Dermis blood vessel endothelial cell (primary cell): ENCODE measurements around the gene CDK7. TPM values are rescaled to one million over a fixed set of nuclear protein-coding genes. Genes with fewer than 3 reads are reported as not detected.
A peak's percentile ranks its signal among the peaks of the same experiment; 100 is the strongest.
"Not testable (repeated sequence)": the region's sequence is repeated elsewhere in the genome, so short reads cannot be mapped to it uniquely, and the experiment has no call there.

Experiments
- DNase-seq: peaks from one replicate; pipeline ENCODE4 v3.0.0; 2010
- total RNA-seq: library from RNA; depleted of rRNA; stranded (reverse); fragments of >200 nt; gene quantifications from 2 replicates; pipeline ENCODE4 v1.2.3, GENCODE V29; 2014

Gene CDK7
- total RNA-seq, 1 donor from 2014 or later: 62.5 TPM

- DNase-seq: no peak
These were observed 3.2 kb downstream of the CDK7 start for GRCh38 chr5:69237877-69238276.

GRCh38 chr5:69238760-69239251 lies 4.1 kb downstream of the CDK7 start:
- DNase-seq: peak; percentile 73

GRCh38 chr5:69242215-69242927 lies 7.7 kb downstream of the CDK7 start:
- DNase-seq: no peak

- DNase-seq: no peak
These were observed 10.3 kb downstream of the CDK7 start for GRCh38 chr5:69245031-69245430.

GRCh38 chr5:69248019-69248418 lies 13.3 kb downstream of the CDK7 start:
- no peak for DNase-seq

GRCh38 chr5:69250593-69250992 lies 15.9 kb downstream of the CDK7 start:
- no peak for DNase-seq

- no peak for DNase-seq
These were observed 17.8 kb downstream of the CDK7 start for GRCh38 chr5:69252437-69252836.

GRCh38 chr5:69255940-69256339 lies 21.3 kb downstream of the CDK7 start:
- not testable (repeated sequence) for DNase-seq

- DNase-seq: no peak
These were observed 22.9 kb downstream of the CDK7 start for GRCh38 chr5:69257577-69257976.

- DNase-seq: peak; percentile 80
These were observed 26.3 kb downstream of the CDK7 start for GRCh38 chr5:69261034-69261433.

- DNase-seq: peak; percentile 27
These were observed 31.2 kb downstream of the CDK7 start for GRCh38 chr5:69265931-69266330.

- DNase-seq: no peak
These were observed 34.2 kb downstream of the CDK7 start for GRCh38 chr5:69268899-69269298.

- DNase-seq: no peak
These were observed 36.2 kb downstream of the CDK7 start for GRCh38 chr5:69270840-69271239.

- peak; percentile 49 for DNase-seq
These were observed 36.7 kb downstream of the CDK7 start for GRCh38 chr5:69271376-69271775.

- DNase-seq: no peak
These were observed 40.9 kb downstream of the CDK7 start for GRCh38 chr5:69275563-69275962.

- DNase-seq: no peak
These were observed 41.9 kb downstream of the CDK7 start for GRCh38 chr5:69276422-69277174.

GRCh38 chr5:69279517-69279916 lies 44.8 kb downstream of the CDK7 start:
- DNase-seq: no peak

- DNase-seq: no peak
These were observed 46.4 kb downstream of the CDK7 start for GRCh38 chr5:69281114-69281513.

- no peak for DNase-seq
These were observed 49.5 kb downstream of the CDK7 start for GRCh38 chr5:69284203-69284602.

GRCh38 chr5:69285448-69286116 lies 50.9 kb downstream of the CDK7 start:
- DNase-seq: no peak

- DNase-seq: no peak
These were observed 53.4 kb downstream of the CDK7 start for GRCh38 chr5:69288069-69288468.

GRCh38 chr5:69288688-69289087 lies 54.0 kb downstream of the CDK7 start:
- no peak for DNase-seq

GRCh38 chr5:69292306-69292705 lies 57.6 kb downstream of the CDK7 start:
- DNase-seq: no peak

GRCh38 chr5:69293882-69294281 lies 59.2 kb downstream of the CDK7 start:
- no peak for DNase-seq
